ENCODE measurements around the gene WIPI1. TPM values are rescaled to one million over a fixed set of nuclear protein-coding genes. Genes with fewer than 3 reads are reported as not detected.
"Not testable (repeated sequence)": the region's sequence is repeated elsewhere in the genome, so short reads cannot be mapped to it uniquely, and the experiment has no call there.

WIPI1 gene
- total RNA-seq, 1 experiment from 2014 or later, result 21.8 TPM

- H3K9me3 ChIP-seq, result no peaks in the 10 kb centered on the region
- no peaks in the 10 kb centered on the region; the same call in 1 of the 2 replicates for H3K27me3 ChIP-seq (replicated peaks; ENCODE audit: control insufficient read depth, insufficient read depth, low read length)
- Mint-ChIP-seq H3K27ac (ENCODE audit: unreplicated experiment) (no peak overlapping the region), H3K4me3 (ENCODE audit: unreplicated experiment) (no peak overlapping the region), H3K9me3 (ENCODE audit: unreplicated experiment) (no peaks in the 10 kb centered on the region), H3K27me3 (ENCODE audit: insufficient read depth, unreplicated experiment) (peaks cover 7% of the 10 kb centered on the region), H3K36me3 (ENCODE audit: insufficient read depth, unreplicated experiment) (no peaks in the 10 kb centered on the region), H3K4me1 (ENCODE audit: low read depth, unreplicated experiment) (peaks cover 2% of the 10 kb centered on the region)
- no peak for DNase-seq
- POLR2A ChIA-PET, result no interaction called here
- CTCF ChIA-PET, result interaction anchor here (0.6 to 1.0 kb wide), 2 partner anchors 21 to 63 kb away, joined by 3 to 4 read pairs; no protein-coding TSS in a partner anchor
- H3K4me1 ChIP-seq, result no peaks in the 10 kb centered on the region
- H3K4me3 ChIP-seq (ENCODE audit: low read depth, low read length), result no peak overlapping the region
- no peak for TF ChIP-seq CTCF (IDR thresholded peaks at IDR 0.05; ENCODE audit: insufficient read depth in 1 of 2, low read depth in 1 of 2, low read length in 1 of 2, severe bottlenecking in 1 of 2, unreplicated experiment in 1 of 2)
- BruUV-seq (replicated peaks), result no TSS peak
- intact Hi-C loops (cut with micrococcal nuclease; ENCODE audit: unreplicated experiment), result no loop called here
- H3K36me3 ChIP-seq (ENCODE audit: control insufficient read depth, insufficient read depth, low read length), result no peaks in the 10 kb centered on the region
These were observed 37.2 kb downstream of the WIPI1 start for GRCh38 chr17:68420065-68420464.

DNA sequence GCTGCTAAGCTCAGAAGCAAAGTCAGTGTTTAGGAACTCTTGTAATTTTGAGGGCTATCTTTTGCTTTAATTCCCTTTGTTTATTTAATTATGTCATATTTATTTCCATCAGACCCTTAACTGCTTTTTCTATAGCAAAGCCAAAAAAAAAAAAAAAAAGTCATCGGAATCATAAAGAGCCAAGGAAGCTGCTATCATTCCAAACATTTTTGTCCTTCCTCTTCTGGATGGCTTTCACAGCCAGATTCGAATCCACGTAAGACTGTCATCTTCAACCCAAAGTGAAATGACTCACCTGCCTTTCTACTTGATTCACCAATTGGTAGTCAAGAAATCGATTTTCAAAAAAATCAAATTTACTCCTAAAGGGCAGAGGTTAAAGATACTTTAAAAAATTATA is 38.4 kb downstream of the WIPI1 start:
- ChIA-PET POLR2A (no interaction called here), CTCF (interaction anchor here (0.7 kb wide), 1 partner anchor 17 kb away, joined by 6 read pairs; no protein-coding TSS in a partner anchor)
- peaks cover 8% of the 10 kb centered on the region for H3K4me1 Mint-ChIP-seq (ENCODE audit: low read depth, unreplicated experiment)
- H3K36me3 Mint-ChIP-seq (ENCODE audit: insufficient read depth, unreplicated experiment), result no peaks in the 10 kb centered on the region
- no peaks in the 10 kb centered on the region for H3K9me3 ChIP-seq
- no TSS peak for BruUV-seq (replicated peaks)
- no peaks in the 10 kb centered on the region for H3K4me1 ChIP-seq
- no peak for DNase-seq
- no peaks in the 10 kb centered on the region; the same call in 1 of the 2 replicates for H3K27me3 ChIP-seq (replicated peaks; ENCODE audit: control insufficient read depth, insufficient read depth, low read length)
- H3K4me3 ChIP-seq (ENCODE audit: low read depth, low read length), result no peak overlapping the region
- no peak for TF ChIP-seq CTCF (IDR thresholded peaks at IDR 0.05; ENCODE audit: insufficient read depth in 1 of 2, low read depth in 1 of 2, low read length in 1 of 2, severe bottlenecking in 1 of 2, unreplicated experiment in 1 of 2)
- no peaks in the 10 kb centered on the region for H3K36me3 ChIP-seq (ENCODE audit: control insufficient read depth, insufficient read depth, low read length)
- intact Hi-C loops (cut with micrococcal nuclease; ENCODE audit: unreplicated experiment), result no loop called here
- H3K9me3 Mint-ChIP-seq (ENCODE audit: unreplicated experiment), result no peaks in the 10 kb centered on the region
- no peak overlapping the region for H3K4me3 Mint-ChIP-seq (ENCODE audit: unreplicated experiment)
- peaks cover 7% of the 10 kb centered on the region for H3K27me3 Mint-ChIP-seq (ENCODE audit: insufficient read depth, unreplicated experiment)
- H3K27ac Mint-ChIP-seq (ENCODE audit: unreplicated experiment), result no peak overlapping the region

DNA sequence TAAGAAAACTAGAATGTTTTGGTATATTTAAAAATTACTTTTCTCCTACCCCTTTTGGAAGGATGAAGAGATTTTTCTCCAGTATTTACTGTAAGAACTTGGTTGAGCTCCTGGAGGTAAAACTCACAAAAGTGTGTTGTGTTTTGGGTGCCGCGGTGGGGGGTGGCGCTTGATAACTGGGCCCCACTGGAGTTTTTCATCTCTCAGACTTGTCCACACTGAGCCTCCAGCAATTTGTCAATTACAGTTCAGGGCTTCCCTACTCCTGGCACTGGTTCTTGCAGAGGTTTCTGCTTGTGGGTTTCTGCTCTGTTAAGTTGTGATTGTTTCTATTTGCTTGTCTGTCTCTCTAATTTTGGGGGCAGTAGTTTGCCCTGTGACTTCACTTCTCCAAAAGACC is 40.0 kb downstream of the WIPI1 start:
- Mint-ChIP-seq H3K4me3 (ENCODE audit: unreplicated experiment) (no peak overlapping the region), H3K9me3 (ENCODE audit: unreplicated experiment) (no peaks in the 10 kb centered on the region), H3K4me1 (ENCODE audit: low read depth, unreplicated experiment) (peaks cover 8% of the 10 kb centered on the region), H3K27ac (ENCODE audit: unreplicated experiment) (no peak overlapping the region), H3K27me3 (ENCODE audit: insufficient read depth, unreplicated experiment) (peaks cover 7% of the 10 kb centered on the region), H3K36me3 (ENCODE audit: insufficient read depth, unreplicated experiment) (no peaks in the 10 kb centered on the region)
- ChIA-PET POLR2A (no interaction called here), CTCF (no interaction called here)
- no peaks in the 10 kb centered on the region for H3K4me1 ChIP-seq
- H3K27me3 ChIP-seq (replicated peaks; ENCODE audit: control insufficient read depth, insufficient read depth, low read length), result no peaks in the 10 kb centered on the region; the same call in 1 of the 2 replicates
- no peak overlapping the region for H3K4me3 ChIP-seq (ENCODE audit: low read depth, low read length)
- TF ChIP-seq CTCF (IDR thresholded peaks at IDR 0.05; ENCODE audit: insufficient read depth in 1 of 2, low read depth in 1 of 2, low read length in 1 of 2, severe bottlenecking in 1 of 2, unreplicated experiment in 1 of 2), result no peak
- no peaks in the 10 kb centered on the region for H3K36me3 ChIP-seq (ENCODE audit: control insufficient read depth, insufficient read depth, low read length)
- DNase-seq, result no peak
- intact Hi-C loops (cut with micrococcal nuclease; ENCODE audit: unreplicated experiment), result no loop called here
- H3K9me3 ChIP-seq, result no peaks in the 10 kb centered on the region
- no TSS peak for BruUV-seq (replicated peaks)

GRCh38 chr17:68414901-68415300 is 42.4 kb downstream of the WIPI1 start:
- H3K27ac Mint-ChIP-seq (ENCODE audit: unreplicated experiment); POLR2A ChIA-PET; BruUV-seq (replicated peaks); H3K27me3 Mint-ChIP-seq (ENCODE audit: insufficient read depth, unreplicated experiment); DNase-seq; H3K9me3 ChIP-seq; H3K27me3 ChIP-seq (replicated peaks; ENCODE audit: control insufficient read depth, insufficient read depth, low read length); H3K4me1 Mint-ChIP-seq (ENCODE audit: low read depth, unreplicated experiment); H3K36me3 ChIP-seq (ENCODE audit: control insufficient read depth, insufficient read depth, low read length); H3K4me1 ChIP-seq; CTCF ChIA-PET; intact Hi-C loops (cut with micrococcal nuclease; ENCODE audit: unreplicated experiment); H3K36me3 Mint-ChIP-seq (ENCODE audit: insufficient read depth, unreplicated experiment); H3K9me3 Mint-ChIP-seq (ENCODE audit: unreplicated experiment); H3K4me3 ChIP-seq (ENCODE audit: low read depth, low read length): not testable (repeated sequence)
- peak overlapping the region; percentile 92 for H3K4me3 Mint-ChIP-seq (ENCODE audit: unreplicated experiment)

- H3K9me3 ChIP-seq; intact Hi-C loops (cut with micrococcal nuclease; ENCODE audit: unreplicated experiment); H3K36me3 Mint-ChIP-seq (ENCODE audit: insufficient read depth, unreplicated experiment); CTCF ChIA-PET; BruUV-seq (replicated peaks); H3K4me1 Mint-ChIP-seq (ENCODE audit: low read depth, unreplicated experiment); H3K4me1 ChIP-seq; H3K27me3 ChIP-seq (replicated peaks; ENCODE audit: control insufficient read depth, insufficient read depth, low read length); POLR2A ChIA-PET; H3K27me3 Mint-ChIP-seq (ENCODE audit: insufficient read depth, unreplicated experiment); H3K9me3 Mint-ChIP-seq (ENCODE audit: unreplicated experiment); H3K36me3 ChIP-seq (ENCODE audit: control insufficient read depth, insufficient read depth, low read length): not testable (repeated sequence)
- H3K27ac Mint-ChIP-seq (ENCODE audit: unreplicated experiment), result peak overlapping the region; percentile 82
- H3K4me3 ChIP-seq (ENCODE audit: low read depth, low read length), result peak overlapping the region; percentile 30
- DNase-seq, result peak; percentile 61 to 64
- H3K4me3 Mint-ChIP-seq (ENCODE audit: unreplicated experiment), result peak overlapping the region; percentile 92
These were observed 43.4 kb downstream of the WIPI1 start for GRCh38 chr17:68413597-68414560.
